H9 (cell line): Measurements from ENCODE around the gene IGFBP5. TPM values are rescaled to one million over a fixed set of nuclear protein-coding genes. Genes with fewer than 3 reads are reported as not detected.

Experiments
- DNase-seq: peaks from one replicate; pipeline ENCODE4 v3.0.0-alpha.2; 2017
- H2AFZ ChIP-seq: one replicate; pipeline ENCODE4 v1.6.1; 2013; ENCODE audit warnings: mild to moderate bottlenecking, low read length, control low read depth, moderate library complexity
- H2AK5ac ChIP-seq: 2 replicates; pipeline ENCODE4 v1.6.1; 2013; ENCODE audit warnings: low read length, control low read depth, mixed read lengths; ENCODE audit not compliant: insufficient read length
- H2BK120ac ChIP-seq: one replicate; pipeline ENCODE4 v1.6.1; 2013; ENCODE audit warnings: low read depth, mild to moderate bottlenecking, low read length, control low read depth, inconsistent platforms; ENCODE audit not compliant: poor library complexity, severe bottlenecking
- H2BK12ac ChIP-seq: 2 replicates; pipeline ENCODE4 v1.6.1; 2013; ENCODE audit warnings: low read length, control low read depth, mixed read lengths, low read depth; ENCODE audit not compliant: insufficient read length
- H2BK15ac ChIP-seq: 2 replicates; pipeline ENCODE4 v1.6.1; 2013; ENCODE audit warnings: low read depth, low read length, control low read depth
- H2BK20ac ChIP-seq: one replicate; pipeline ENCODE4 v1.6.1; 2013; ENCODE audit warnings: low read depth, mild to moderate bottlenecking, low read length, control low read depth, inconsistent platforms; ENCODE audit not compliant: poor library complexity, severe bottlenecking
- H2BK5ac ChIP-seq: 2 replicates; pipeline ENCODE4 v1.6.1; 2013; ENCODE audit warnings: low read length, control low read depth, mixed read lengths; ENCODE audit not compliant: insufficient read length
- H3K14ac ChIP-seq: 2 replicates; pipeline ENCODE4 v1.6.1; 2013; ENCODE audit warnings: low read length, control low read depth; ENCODE audit not compliant: insufficient read depth
- H3K18ac ChIP-seq: 2 replicates; pipeline ENCODE4 v1.6.1; 2013; ENCODE audit warnings: low read depth, mild to moderate bottlenecking, mixed read lengths, low read length, control low read depth; ENCODE audit not compliant: insufficient read length
- H3K23ac ChIP-seq: 2 replicates; pipeline ENCODE4 v1.6.1; 2013; ENCODE audit warnings: low read length, control low read depth, mixed read lengths, low read depth; ENCODE audit not compliant: insufficient read length
- H3K23me2 ChIP-seq: 2 replicates; pipeline ENCODE4 v1.6.1; 2013; ENCODE audit warnings: low read depth, mild to moderate bottlenecking, mixed read lengths, low read length, control low read depth; ENCODE audit not compliant: insufficient read length, poor library complexity, severe bottlenecking
- H3K27ac ChIP-seq: 2 replicates; pipeline ENCODE4 v1.5.1; 2013; ENCODE audit warnings: low read length, control low read depth, mixed read lengths, low read depth; ENCODE audit not compliant: insufficient read length
- H3K27me3 ChIP-seq: 2 replicates; pipeline ENCODE4 v1.6.1; 2013; ENCODE audit warnings: low read length, control low read depth, inconsistent platforms; ENCODE audit not compliant: insufficient read depth
- H3K4ac ChIP-seq: 2 replicates; pipeline ENCODE4 v1.6.1; 2013; ENCODE audit warnings: low read depth, mild to moderate bottlenecking, control low read depth, inconsistent platforms, low read length, moderate library complexity
- H3K4me1 ChIP-seq: 2 replicates; pipeline ENCODE4 v1.6.1; 2013; ENCODE audit warnings: low read length, control low read depth, inconsistent platforms; ENCODE audit not compliant: insufficient read depth
- H3K4me2 ChIP-seq: 2 replicates; pipeline ENCODE4 v1.6.1; 2013; ENCODE audit warnings: low read length, control low read depth, mixed read lengths; ENCODE audit not compliant: insufficient read length, insufficient read depth
- H3K56ac ChIP-seq: 2 replicates; pipeline ENCODE4 v1.6.1; 2013; ENCODE audit warnings: low read depth, mild to moderate bottlenecking, mixed read lengths, low read length, control low read depth; ENCODE audit not compliant: insufficient read length
- H3K79me1 ChIP-seq: 2 replicates; pipeline ENCODE4 v1.6.1; 2013; ENCODE audit warnings: low read depth, mild to moderate bottlenecking, moderate library complexity, low read length, control low read depth, inconsistent platforms; ENCODE audit not compliant: insufficient read depth, poor library complexity, severe bottlenecking
- H3K79me2 ChIP-seq: 2 replicates; pipeline ENCODE4 v1.6.1; 2013; ENCODE audit warnings: low read length, control low read depth, inconsistent platforms; ENCODE audit not compliant: insufficient read depth
- H3K9ac ChIP-seq: 2 replicates; pipeline ENCODE4 v1.6.1; 2013; ENCODE audit warnings: low read length, control low read depth, mixed read lengths; ENCODE audit not compliant: insufficient read length; ENCODE audit errors: extremely low read depth
- H3K9me3 ChIP-seq: one replicate; pipeline ENCODE4 v1.6.1; 2013; ENCODE audit warnings: low read depth, low read length, inconsistent platforms; ENCODE audit not compliant: control insufficient read depth
- H3T11ph ChIP-seq: one replicate; pipeline ENCODE4 v1.6.1; 2013; ENCODE audit warnings: mild to moderate bottlenecking, low read length, control low read depth, inconsistent platforms
- H4K20me1 ChIP-seq: one replicate; pipeline ENCODE4 v1.6.1; 2013; ENCODE audit not compliant: control insufficient read depth, insufficient read length, insufficient read depth
- H4K5ac ChIP-seq: 2 replicates; pipeline ENCODE4 v1.6.1; 2013; ENCODE audit warnings: low read depth, mild to moderate bottlenecking, mixed read lengths, low read length, control low read depth; ENCODE audit not compliant: insufficient read length
- H4K8ac ChIP-seq: replicated peaks from 2 replicates; pipeline ENCODE4 v1.6.1; 2013; ENCODE audit warnings: low read length, control low read depth, mixed read lengths, low read depth; ENCODE audit not compliant: insufficient read length
- H4K91ac ChIP-seq: 2 replicates; pipeline ENCODE4 v1.6.1; 2013; ENCODE audit warnings: low read depth, mild to moderate bottlenecking, moderate library complexity, mixed read lengths, low read length, control low read depth; ENCODE audit not compliant: insufficient read length
- H3K27ac Mint-ChIP-seq, 3 experiments: 2 replicates in 2 of 3; 3 replicates in 1 of 3; pipeline ENCODE4 v1.8.0; 2020 to 2021; ENCODE audit warnings: mixed read lengths in 3 of 3, mild to moderate bottlenecking in 1 of 3, moderate library complexity in 1 of 3
- H3K27me3 Mint-ChIP-seq: 2 replicates; pipeline ENCODE4 v1.8.0; 2021; ENCODE audit warnings: low read depth, mild to moderate bottlenecking, moderate library complexity, mixed read lengths
- H3K36me3 Mint-ChIP-seq, 3 experiments: 2 replicates in 2 of 3; 3 replicates in 1 of 3; pipeline ENCODE4 v1.8.0; 2020 to 2021; ENCODE audit warnings: low read depth in 3 of 3, mixed read lengths in 3 of 3; ENCODE audit not compliant: insufficient read depth in 1 of 3
- H3K4me1 Mint-ChIP-seq, 2 experiments: 2 replicates each; pipeline ENCODE4 v1.8.0; 2020; ENCODE audit warnings: mixed read lengths in 2 of 2
- H3K4me3 Mint-ChIP-seq, 2 experiments: 2 replicates in 1 of 2; 3 replicates in 1 of 2; pipeline ENCODE4 v1.8.0; 2020 to 2021; ENCODE audit warnings: mild to moderate bottlenecking in 2 of 2, mixed read lengths in 2 of 2, moderate library complexity in 1 of 2
- H3K9me3 Mint-ChIP-seq, 2 experiments: 2 replicates in 1 of 2; 3 replicates in 1 of 2; pipeline ENCODE4 v1.8.0; 2020; ENCODE audit warnings: mild to moderate bottlenecking in 2 of 2, mixed read lengths in 2 of 2, moderate library complexity in 1 of 2
- WGBS: extraction: QIAGEN DNeasy Blood & Tissue Kit; methylation state at CpG from one replicate; pipeline ENCODE4 v1.1.7; 2013; ENCODE audit warnings: missing lambda C conversion rate, low lambda C conversion rate, mixed read lengths; ENCODE audit not compliant: insufficient read length; ENCODE audit errors: extremely low coverage; 5-methylcytosine and 5-hydroxymethylcytosine counted together
- total RNA-seq: library from RNA; stranded (reverse); gene quantifications from 2 replicates; pipeline ENCODE4 v1.2.1, GENCODE V29; 2021
- TF ChIP-seq, protein P1 (sequence below): fragments of 200-600 bp; sonication (generic); conservative IDR thresholded peaks from 3 replicates; pipeline ENCODE4 v1.8.0; 2021; ENCODE audit warnings: antibody characterized with exemption, mild to moderate bottlenecking

The IGFBP5 gene
- total RNA-seq, 1 experiment from 2014 or later: 0.90 TPM

DNA sequence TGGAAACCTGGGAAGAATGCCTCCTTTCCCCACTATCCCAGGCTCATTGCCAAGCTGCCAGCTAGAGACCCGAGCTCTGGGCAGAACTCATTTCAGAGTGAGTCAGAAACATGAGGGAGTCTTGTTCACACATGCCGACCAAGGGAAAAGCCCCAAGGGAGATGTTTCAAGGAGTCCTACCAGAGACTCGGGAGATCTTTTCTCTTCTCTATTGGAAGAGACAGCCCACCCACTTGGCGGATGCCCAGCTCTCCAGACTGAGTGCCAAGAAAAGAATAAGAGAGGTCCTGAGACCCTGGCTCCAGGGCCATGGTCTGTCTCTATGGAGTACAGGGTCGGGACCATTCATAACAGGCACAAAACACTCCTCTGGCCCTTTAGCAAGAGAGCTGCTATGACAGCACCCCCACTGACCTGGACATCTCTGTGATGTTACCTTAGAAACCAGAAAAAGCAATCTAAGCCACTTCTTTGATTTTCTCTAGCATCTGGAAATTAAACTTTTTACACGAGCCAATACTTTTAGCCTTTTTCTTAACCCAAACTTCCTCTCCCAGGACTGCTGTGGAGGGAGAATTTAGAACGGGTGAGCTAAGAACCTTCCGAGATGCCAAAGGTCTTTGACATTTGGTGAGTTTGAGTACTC lies 18.5 kb upstream of the IGFBP5 start:
- H3K27me3 Mint-ChIP-seq: peaks cover 3% of the 10 kb centered on the region
- Histone ChIP-seq H3K4me2 (no peak overlapping the region), H4K91ac (no peak overlapping the region), H3K9me3 (no peaks in the 10 kb centered on the region), H3K56ac (no peak overlapping the region), H3K27ac (no peak overlapping the region), H3K4ac (no peak overlapping the region), H3K79me1 (no peaks in the 10 kb centered on the region), H2BK5ac (no peak overlapping the region), H2AK5ac (no peak overlapping the region), H2BK120ac (no peak overlapping the region), H3K23ac (no peak overlapping the region), H4K8ac (no peak overlapping the region), H3K9ac (no peak overlapping the region), H3K18ac (no peak overlapping the region), H2BK20ac (no peak overlapping the region), H4K5ac (no peak overlapping the region), H3T11ph (no peak overlapping the region), H2BK15ac (no peak overlapping the region), H3K27me3 (no peaks in the 10 kb centered on the region), H2BK12ac (no peak overlapping the region), H3K4me1 (no peaks in the 10 kb centered on the region), H3K79me2 (no peaks in the 10 kb centered on the region), H3K14ac (no peak overlapping the region), H2AFZ (no peak overlapping the region), H3K23me2 (no peaks in the 10 kb centered on the region), H4K20me1 (no peaks in the 10 kb centered on the region)
- H3K27ac Mint-ChIP-seq: peak overlapping the region in 1 of 3 experiments; percentile 44; a peak in 1 of 7 replicates
- TF ChIP-seq, protein P1, sequence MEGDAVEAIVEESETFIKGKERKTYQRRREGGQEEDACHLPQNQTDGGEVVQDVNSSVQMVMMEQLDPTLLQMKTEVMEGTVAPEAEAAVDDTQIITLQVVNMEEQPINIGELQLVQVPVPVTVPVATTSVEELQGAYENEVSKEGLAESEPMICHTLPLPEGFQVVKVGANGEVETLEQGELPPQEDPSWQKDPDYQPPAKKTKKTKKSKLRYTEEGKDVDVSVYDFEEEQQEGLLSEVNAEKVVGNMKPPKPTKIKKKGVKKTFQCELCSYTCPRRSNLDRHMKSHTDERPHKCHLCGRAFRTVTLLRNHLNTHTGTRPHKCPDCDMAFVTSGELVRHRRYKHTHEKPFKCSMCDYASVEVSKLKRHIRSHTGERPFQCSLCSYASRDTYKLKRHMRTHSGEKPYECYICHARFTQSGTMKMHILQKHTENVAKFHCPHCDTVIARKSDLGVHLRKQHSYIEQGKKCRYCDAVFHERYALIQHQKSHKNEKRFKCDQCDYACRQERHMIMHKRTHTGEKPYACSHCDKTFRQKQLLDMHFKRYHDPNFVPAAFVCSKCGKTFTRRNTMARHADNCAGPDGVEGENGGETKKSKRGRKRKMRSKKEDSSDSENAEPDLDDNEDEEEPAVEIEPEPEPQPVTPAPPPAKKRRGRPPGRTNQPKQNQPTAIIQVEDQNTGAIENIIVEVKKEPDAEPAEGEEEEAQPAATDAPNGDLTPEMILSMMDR: no peak
- H3K4me1 Mint-ChIP-seq: peaks cover 5 to 7% of the 10 kb centered on the region in 2 experiments
- no peak for DNase-seq
- H3K36me3 Mint-ChIP-seq: no peaks in the 10 kb centered on the region
- no peak overlapping the region for H3K4me3 Mint-ChIP-seq
- WGBS: no CpG with 5 or more reads among the region's 8 CpGs
- peaks cover 0 to 4% of the 10 kb centered on the region in 2 experiments; a peak in 3 of 5 replicates for H3K9me3 Mint-ChIP-seq
